HG02588 (cell line): Measurements from ENCODE around the gene OR6M1.

Source experiments
- ATAC-seq: cut with Tn5 transposase; IDR thresholded peaks from one replicate; pipeline ENCODE4 v1.9.1; 2021; ENCODE audit warnings: mild to moderate bottlenecking, moderate library complexity; ENCODE audit not compliant: unreplicated experiment

Gene OR6M1

GRCh38 chr11:123806249-123806648, at the start of gene OR6M1:
TSS of gene OR6M1 (minus strand) at chr11:123806349. CDS start at chr11:123806349, 0 bp downstream.
- ATAC-seq: no peak

DNA sequence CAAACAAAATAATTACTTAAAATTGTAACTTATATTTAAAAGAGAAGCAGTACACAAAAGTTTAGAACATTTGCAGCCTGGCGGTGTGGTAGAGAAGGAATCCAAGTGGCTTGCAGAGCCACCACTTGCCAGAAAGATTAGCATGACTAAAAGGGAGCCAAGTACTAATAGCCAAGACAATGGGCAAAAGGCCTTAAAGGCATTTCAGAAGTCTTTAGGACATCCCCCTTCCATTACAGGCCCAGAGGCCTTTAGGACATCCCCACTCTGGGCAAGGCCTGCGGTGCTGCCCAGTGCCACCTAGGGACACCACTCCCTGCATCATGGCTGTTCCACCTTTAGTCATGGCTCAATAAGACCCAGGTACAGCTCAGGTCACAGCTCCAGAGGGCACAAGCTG, 46.9 kb upstream of the OR6M1 start:
- no peak for ATAC-seq

- ATAC-seq: no peak
Measured at GRCh38 chr11:123852321-123852720, 46.2 kb upstream of the OR6M1 start.

- no peak for ATAC-seq
Measured at GRCh38 chr11:123851110-123851509, 45.0 kb upstream of the OR6M1 start.

GRCh38 chr11:123841174-123841573, 35.0 kb upstream of the OR6M1 start:
- ATAC-seq: no peak

- ATAC-seq: no peak
Measured at GRCh38 chr11:123839131-123839530, 33.0 kb upstream of the OR6M1 start.

DNA sequence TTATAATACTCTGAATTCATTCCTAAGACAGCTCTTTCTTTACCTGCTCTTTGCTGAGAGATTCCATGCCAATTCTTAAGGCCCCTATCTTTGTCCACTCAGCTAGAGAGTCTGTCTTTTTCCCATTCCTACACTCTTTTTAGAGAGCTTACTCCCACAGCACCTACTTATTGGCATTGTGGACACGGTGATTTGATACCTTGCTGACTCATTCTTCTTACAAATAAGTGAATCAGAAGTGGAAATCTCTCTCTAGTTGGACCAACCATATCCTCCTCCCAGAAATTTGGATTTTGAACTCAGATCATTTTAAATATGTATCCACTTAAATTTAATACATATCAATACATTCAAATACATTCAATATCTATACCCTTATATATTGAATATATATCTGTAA, 32.5 kb upstream of the OR6M1 start:
- ATAC-seq: no peak

DNA sequence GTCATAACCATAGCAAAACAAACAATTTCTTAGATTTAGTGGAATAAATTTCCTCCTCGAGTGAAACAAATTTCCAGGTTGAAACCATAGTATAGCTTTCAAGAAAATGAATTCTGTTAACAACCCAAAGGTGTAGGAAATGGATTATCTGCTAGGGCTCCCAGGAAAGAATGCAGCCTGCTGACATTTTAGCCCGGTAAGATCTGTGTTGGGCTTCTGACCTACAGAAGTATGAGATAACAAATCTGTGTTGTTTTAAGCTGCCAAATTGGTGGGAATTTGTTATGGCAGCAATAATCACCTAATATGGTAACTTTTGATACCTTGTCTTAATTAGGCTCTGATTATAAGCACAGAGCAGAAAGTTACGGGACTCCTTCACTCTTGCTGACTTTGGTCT, 32.0 kb upstream of the OR6M1 start:
- ATAC-seq: no peak

- ATAC-seq: no peak
Measured at GRCh38 chr11:123833095-123833494, 26.9 kb upstream of the OR6M1 start.

DNA sequence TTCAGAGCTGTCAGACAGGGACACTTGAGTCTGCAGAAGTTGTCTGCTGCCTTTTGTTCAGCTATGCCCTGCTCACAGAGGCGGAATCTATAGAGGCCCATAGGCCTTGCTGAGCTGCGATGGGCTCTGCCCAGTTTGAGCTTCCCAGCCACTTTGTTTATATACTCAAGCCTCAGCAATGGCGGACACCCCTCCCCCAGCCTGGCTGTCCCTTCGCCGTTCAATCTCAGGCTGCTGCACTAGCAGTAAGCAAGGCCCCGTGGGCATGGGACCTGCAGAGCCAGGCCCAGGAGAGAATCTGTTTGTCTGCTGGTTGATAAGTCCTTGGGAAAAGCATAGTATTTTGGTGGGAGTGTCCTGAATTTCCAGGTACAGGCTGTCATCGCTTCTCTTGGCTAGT, 23.6 kb upstream of the OR6M1 start:
- ATAC-seq: no peak

DNA sequence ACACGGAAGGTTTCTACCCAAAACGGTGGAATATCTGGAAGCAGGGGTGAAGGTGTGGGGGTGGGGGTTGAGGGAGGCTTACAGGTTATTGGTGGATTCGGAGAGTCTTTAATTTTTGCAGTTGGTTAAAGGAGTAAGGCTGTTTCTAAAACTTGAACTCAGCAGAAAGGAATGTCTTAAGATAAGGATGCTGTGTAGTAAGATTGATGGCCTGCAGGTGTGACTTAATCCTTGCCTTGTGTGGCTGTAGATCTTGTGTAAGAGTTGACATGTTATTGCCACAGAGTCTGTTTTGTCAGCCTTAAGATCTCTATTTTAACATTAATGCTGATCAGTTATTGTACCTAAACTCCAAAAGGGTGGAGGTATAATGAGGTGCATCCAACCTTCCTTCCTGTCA, 16.4 kb upstream of the OR6M1 start:
- ATAC-seq: no peak

GRCh38 chr11:123822032-123822431, 15.9 kb upstream of the OR6M1 start:
- no peak for ATAC-seq

- no peak for ATAC-seq
Measured at GRCh38 chr11:123815122-123815521, 9.0 kb upstream of the OR6M1 start.

- ATAC-seq: no peak
Measured at GRCh38 chr11:123801765-123802164, 4.4 kb downstream of the OR6M1 start.

DNA sequence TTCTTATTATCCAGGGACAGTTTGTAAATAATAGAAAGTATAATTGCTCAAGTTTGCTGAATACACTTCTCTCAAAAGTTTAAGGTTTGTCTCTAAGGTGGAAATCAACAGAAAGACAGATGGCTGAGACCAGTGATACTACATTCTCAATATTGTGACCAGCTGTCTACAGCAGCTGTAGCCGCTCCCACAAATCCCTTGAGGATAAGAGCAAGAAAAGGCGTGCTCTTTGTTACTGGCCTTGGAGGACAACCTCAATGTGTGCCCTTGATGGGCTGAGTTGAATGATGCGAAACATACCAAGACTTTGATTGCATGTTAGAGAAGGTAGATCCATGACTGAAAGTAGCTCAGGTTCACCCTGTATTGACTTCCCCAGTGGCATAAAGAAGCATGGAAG, 6.1 kb downstream of the OR6M1 start:
- ATAC-seq: no peak

DNA sequence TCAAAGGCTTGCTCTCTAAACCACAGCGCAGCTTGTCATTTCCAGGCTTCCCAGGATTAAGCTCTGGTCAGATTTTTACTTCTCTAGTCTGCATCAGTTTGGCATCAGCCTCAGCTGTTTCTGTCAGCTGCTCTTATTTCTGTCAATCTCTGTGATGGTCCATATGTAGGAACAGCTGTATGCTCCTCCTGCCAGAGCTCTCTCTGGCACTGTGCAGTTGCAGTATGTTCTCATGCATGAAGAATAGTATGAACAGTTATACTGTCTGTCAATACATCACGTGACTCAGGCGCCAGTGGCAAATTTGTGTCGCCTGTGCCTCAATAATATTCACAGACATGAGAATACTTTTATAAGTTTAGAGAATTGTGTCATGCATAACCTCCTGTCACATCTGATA, 6.7 kb downstream of the OR6M1 start:
- no peak for ATAC-seq

- ATAC-seq: no peak
Measured at GRCh38 chr11:123798513-123799252, 7.5 kb downstream of the OR6M1 start.

DNA sequence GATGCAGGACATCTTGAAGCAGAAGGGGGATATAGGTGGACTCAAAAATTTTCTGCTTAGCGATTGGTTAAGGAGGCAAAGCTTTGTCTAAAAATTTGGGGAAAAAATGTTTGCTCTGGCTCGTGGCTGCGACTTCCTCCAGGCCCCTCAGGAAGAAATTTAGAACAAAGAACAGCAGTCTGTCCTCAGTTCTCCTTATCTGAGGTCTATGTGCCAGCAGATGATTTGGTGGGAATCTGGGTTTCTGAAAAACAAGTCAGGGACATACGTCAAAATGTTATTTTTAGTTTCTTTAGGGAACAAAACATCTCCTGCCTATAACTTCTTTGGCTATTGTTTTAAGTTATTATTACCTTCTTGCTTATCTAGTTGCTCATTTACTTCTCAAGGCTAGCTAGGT, 8.1 kb downstream of the OR6M1 start:
- ATAC-seq: no peak

GRCh38 chr11:123797541-123797940, 8.6 kb downstream of the OR6M1 start:
- no peak for ATAC-seq

- ATAC-seq: no peak
Measured at GRCh38 chr11:123797114-123797513, 9.0 kb downstream of the OR6M1 start.

GRCh38 chr11:123796226-123796625, 9.9 kb downstream of the OR6M1 start:
- no peak for ATAC-seq

- ATAC-seq: no peak
Measured at GRCh38 chr11:123783536-123783935, 22.6 kb downstream of the OR6M1 start.

GRCh38 chr11:123778511-123778910, 27.6 kb downstream of the OR6M1 start:
- no peak for ATAC-seq
